ENCODE measurements around the gene PDCD4. TPM values are rescaled to one million over a fixed set of nuclear protein-coding genes. Genes with fewer than 3 reads are reported as not detected.

PDCD4 gene
- total and polyA plus RNA-seq, 9 of the 15 experiments (the other 6 are each of a cell fraction or from before 2014, with no cell fraction given) = 12.9 to 44.1 (median 33.7) TPM

GRCh38 chr10:110858297-110858934 lies 13.3 kb upstream of the PDCD4 start (continued):
- TF ChIP-seq MBD1 (CRISPR knock-in tag; IDR thresholded peaks at IDR 0.05) (no peak), GATAD2B (IDR thresholded peaks at IDR 0.05; ENCODE audit: borderline replicate concordance) (no peak), KLF1 (tag; IDR thresholded peaks at IDR 0.05) (no peak), CREM (IDR thresholded peaks at IDR 0.05; ENCODE audit: low read depth) (peak; percentile 58; the same call in 1 of the 2 replicates), SFPQ (IDR thresholded peaks at IDR 0.05; ENCODE audit: low read depth, low read length) (no peak), BMI1 (IDR thresholded peaks at IDR 0.05; ENCODE audit: low read length) (no peak), HDAC6 (IDR thresholded peaks at IDR 0.05; ENCODE audit: low read depth, low read length) (no peak), HEY1 (CRISPR knock-in tag; IDR thresholded peaks at IDR 0.05; ENCODE audit: borderline replicate concordance) (no peak), KLF16 (IDR thresholded peaks at IDR 0.05) (peak; percentile 85), KAT8 (IDR thresholded peaks at IDR 0.05; ENCODE audit: low read depth) (no peak), NR2C1 (IDR thresholded peaks at IDR 0.05) (peak; percentile 32; the same call in 1 of the 2 replicates), NR2C1 (tag; IDR thresholded peaks at IDR 0.05) (0 out of 2 replicates have a peak, but pooled peaks have one; percentile 22), MYNN (IDR thresholded peaks at IDR 0.05) (peak; percentile 64; the same call in 1 of the 2 replicates), MYNN (CRISPR knock-in tag; IDR thresholded peaks at IDR 0.05) (no peak), NBN (IDR thresholded peaks at IDR 0.05; ENCODE audit: low read depth) (no peak), SNIP1 (IDR thresholded peaks at IDR 0.05; ENCODE audit: low read depth) (no peak), HNRNPL (IDR thresholded peaks at IDR 0.05; ENCODE audit: low read depth, low read length) (no peak), SUPT5H (IDR thresholded peaks at IDR 0.05) (no peak), PML (IDR thresholded peaks at IDR 0.05; ENCODE audit: low read length) (peak; percentile 83), GABPB2 (CRISPR knock-in tag; conservative IDR thresholded peaks at IDR 0.05) (no peak), HDAC3 (IDR thresholded peaks at IDR 0.05; ENCODE audit: borderline replicate concordance, partially characterized antibody) (peak; percentile 65), ZNF512 (tag; IDR thresholded peaks at IDR 0.05) (no peak), ZNF655 (CRISPR knock-in tag; IDR thresholded peaks at IDR 0.05) (no peak), ZBTB7A (IDR thresholded peaks at IDR 0.05; ENCODE audit: borderline replicate concordance, control insufficient read depth, low read depth, low read length) (no peak), TGIF2 (CRISPR knock-in tag; IDR thresholded peaks at IDR 0.05) (no peak), PTTG1 (tag; IDR thresholded peaks at IDR 0.05; ENCODE audit: low read depth) (no peak)
